WTC11 (cell line): ENCODE data around the gene SH3TC1. TPM values are rescaled to one million over a fixed set of nuclear protein-coding genes. Genes with fewer than 3 reads are reported as not detected.

Experiments
- ATAC-seq: fragments of 200-7000 bp; cut with Tn5 transposase; 2 replicates; pipeline ENCODE4 v1.10.0; 2021; ENCODE audit warnings: mild to moderate bottlenecking, moderate library complexity
- CTCF ChIA-PET: fragments of 300-600 bp; sonication (Branson Sonifier 250); formaldehyde crosslinking; loops from one replicate; lab custom pipeline; 2021; ENCODE audit warnings: antibody characterized with exemption; lab: Charles Lee
- POLR2A ChIA-PET: fragments of 350-600 bp; sonication (Branson Sonifier 250); formaldehyde crosslinking; loops from one replicate; lab custom pipeline; 2021; ENCODE audit warnings: antibody characterized with exemption; lab: Charles Lee
- DNase-seq: peaks from one replicate; pipeline ENCODE4 v3.0.0; 2021; ENCODE audit warnings: low spot score
- H3K27ac Mint-ChIP-seq: 2 replicates; pipeline ENCODE4 v1.8.0; 2021; ENCODE audit warnings: mixed read lengths
- H3K27me3 Mint-ChIP-seq: 2 replicates; pipeline ENCODE4 v1.8.0; 2021; ENCODE audit warnings: low read depth, mild to moderate bottlenecking, moderate library complexity, mixed read lengths
- H3K36me3 Mint-ChIP-seq: 2 replicates; pipeline ENCODE4 v1.8.0; 2021; ENCODE audit warnings: mixed read lengths
- H3K4me1 Mint-ChIP-seq: 2 replicates; pipeline ENCODE4 v1.8.0; 2022; ENCODE audit warnings: mixed read lengths
- H3K4me3 Mint-ChIP-seq: 2 replicates; pipeline ENCODE4 v1.8.0; 2021; ENCODE audit warnings: mild to moderate bottlenecking, moderate library complexity, mixed read lengths
- H3K9me3 Mint-ChIP-seq: 2 replicates; pipeline ENCODE4 v1.8.0; 2021; ENCODE audit warnings: mixed read lengths
- CREM ChIP-seq: sonication (generic); formaldehyde crosslinking; IDR thresholded peaks from 2 replicates; pipeline ENCODE4 v1.8.1; 2022; ENCODE audit warnings: mild to moderate bottlenecking, missing genetic modification reagents, moderate library complexity
- E2F1 ChIP-seq: sonication (generic); formaldehyde crosslinking; IDR thresholded peaks from 2 replicates; pipeline ENCODE4 v1.8.0; 2022; ENCODE audit warnings: mild to moderate bottlenecking, missing genetic modification reagents
- FOXK1 ChIP-seq: sonication (generic); formaldehyde crosslinking; IDR thresholded peaks from 2 replicates; pipeline ENCODE4 v1.8.0; 2022; ENCODE audit warnings: mild to moderate bottlenecking, moderate library complexity, missing genetic modification reagents
- JAZF1 ChIP-seq: fragments of 250-450 bp; sonication (Bioruptor Pico); IDR thresholded peaks from 2 replicates; pipeline ENCODE4 v1.9.0; 2021; ENCODE audit warnings: moderate library complexity, mild to moderate bottlenecking, inconsistent platforms
- MXD4 ChIP-seq: fragments of 250-450 bp; sonication (Bioruptor Pico); IDR thresholded peaks from 2 replicates; pipeline ENCODE4 v1.8.0; 2021; ENCODE audit warnings: mild to moderate bottlenecking, moderate library complexity, borderline replicate concordance
- NR3C1 ChIP-seq: sonication (generic); formaldehyde crosslinking; conservative IDR thresholded peaks from 2 replicates; pipeline ENCODE4 v1.8.1; 2023; ENCODE audit warnings: low read depth, mild to moderate bottlenecking, missing genetic modification reagents
- PRRX2 ChIP-seq: fragments of 250-450 bp; sonication (Bioruptor Pico); IDR thresholded peaks from 2 replicates; pipeline ENCODE4 v1.8.0; 2021; ENCODE audit warnings: mild to moderate bottlenecking
- USF2 ChIP-seq: sonication (generic); formaldehyde crosslinking; IDR thresholded peaks from 2 replicates; pipeline ENCODE4 v1.8.1; 2023; ENCODE audit warnings: mild to moderate bottlenecking, missing genetic modification reagents, moderate library complexity
- ZBTB21 ChIP-seq: sonication (generic); formaldehyde crosslinking; IDR thresholded peaks from 2 replicates; pipeline ENCODE4 v1.8.1; 2023; ENCODE audit warnings: mild to moderate bottlenecking, missing genetic modification reagents, borderline replicate concordance
- ZNF263 ChIP-seq: sonication (generic); formaldehyde crosslinking; IDR thresholded peaks from 2 replicates; pipeline ENCODE4 v1.8.1; 2022; ENCODE audit warnings: low read depth, mild to moderate bottlenecking, moderate library complexity, missing genetic modification reagents
- ZNF317 ChIP-seq: sonication (generic); formaldehyde crosslinking; IDR thresholded peaks from 2 replicates; pipeline ENCODE4 v1.8.1; 2023; ENCODE audit warnings: low read depth, mild to moderate bottlenecking, moderate library complexity, missing genetic modification reagents, borderline replicate concordance
- ZNF423 ChIP-seq: fragments of 250-450 bp; sonication (Bioruptor Pico); IDR thresholded peaks from 2 replicates; pipeline ENCODE4 v2.1.2; 2022; ENCODE audit warnings: mild to moderate bottlenecking, moderate library complexity
- ZNF425 ChIP-seq: fragments of 250-450 bp; sonication (Bioruptor Pico); conservative IDR thresholded peaks from 2 replicates; pipeline ENCODE4 v1.9.0; 2021; ENCODE audit warnings: mild to moderate bottlenecking
- total RNA-seq: library from RNA; stranded (reverse); gene quantifications from 3 replicates; pipeline ENCODE4 v1.2.3, GENCODE V29; 2021
- TF ChIP-seq, protein P1 (sequence below): sonication (generic); formaldehyde crosslinking; IDR thresholded peaks from 2 replicates; pipeline ENCODE4 v1.8.1; 2022; ENCODE audit warnings: low read depth, mild to moderate bottlenecking, moderate library complexity, missing genetic modification reagents, borderline replicate concordance
- TF ChIP-seq, protein P2 (sequence below): sonication (generic); formaldehyde crosslinking; IDR thresholded peaks from 2 replicates; pipeline ENCODE4 v1.8.0; 2023; ENCODE audit warnings: mild to moderate bottlenecking, missing genetic modification reagents
- TF ChIP-seq, protein P3 (sequence below): sonication (generic); formaldehyde crosslinking; IDR thresholded peaks from 2 replicates; pipeline ENCODE4 v1.8.1; 2022; ENCODE audit warnings: mild to moderate bottlenecking, moderate library complexity, missing genetic modification reagents
- TF ChIP-seq, protein P4 (sequence below): sonication (generic); formaldehyde crosslinking; IDR thresholded peaks from 2 replicates; pipeline ENCODE4 v1.8.0; 2022; ENCODE audit warnings: mild to moderate bottlenecking, missing genetic modification reagents

Gene SH3TC1
- total RNA-seq, 1 experiment from 2014 or later: 0.42 TPM

- Mint-ChIP-seq H3K4me3 (peak overlapping the region; percentile 99), H3K27me3 (peaks cover 41% of the 10 kb centered on the region), H3K9me3 (no peaks in the 10 kb centered on the region), H3K27ac (no peak overlapping the region), H3K4me1 (peaks cover 11% of the 10 kb centered on the region), H3K36me3 (no peaks in the 10 kb centered on the region)
- no peak for DNase-seq
- CTCF ChIA-PET: interaction anchor here (1.0 to 2.4 kb wide), 3 partner anchors 8 to 316 kb away, joined by 3 to 15 read pairs (median 12); no protein-coding TSS in a partner anchor
- ATAC-seq: no peak
- no peak for TF ChIP-seq ZNF425 (CRISPR knock-in tag)
- no peak for TF ChIP-seq MXD4 (CRISPR knock-in tag)
- TF ChIP-seq, protein P1, sequence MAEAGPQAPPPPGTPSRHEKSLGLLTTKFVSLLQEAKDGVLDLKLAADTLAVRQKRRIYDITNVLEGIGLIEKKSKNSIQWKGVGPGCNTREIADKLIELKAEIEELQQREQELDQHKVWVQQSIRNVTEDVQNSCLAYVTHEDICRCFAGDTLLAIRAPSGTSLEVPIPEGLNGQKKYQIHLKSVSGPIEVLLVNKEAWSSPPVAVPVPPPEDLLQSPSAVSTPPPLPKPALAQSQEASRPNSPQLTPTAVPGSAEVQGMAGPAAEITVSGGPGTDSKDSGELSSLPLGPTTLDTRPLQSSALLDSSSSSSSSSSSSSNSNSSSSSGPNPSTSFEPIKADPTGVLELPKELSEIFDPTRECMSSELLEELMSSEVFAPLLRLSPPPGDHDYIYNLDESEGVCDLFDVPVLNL (CRISPR knock-in tag): no peak
- TF ChIP-seq, protein P2, sequence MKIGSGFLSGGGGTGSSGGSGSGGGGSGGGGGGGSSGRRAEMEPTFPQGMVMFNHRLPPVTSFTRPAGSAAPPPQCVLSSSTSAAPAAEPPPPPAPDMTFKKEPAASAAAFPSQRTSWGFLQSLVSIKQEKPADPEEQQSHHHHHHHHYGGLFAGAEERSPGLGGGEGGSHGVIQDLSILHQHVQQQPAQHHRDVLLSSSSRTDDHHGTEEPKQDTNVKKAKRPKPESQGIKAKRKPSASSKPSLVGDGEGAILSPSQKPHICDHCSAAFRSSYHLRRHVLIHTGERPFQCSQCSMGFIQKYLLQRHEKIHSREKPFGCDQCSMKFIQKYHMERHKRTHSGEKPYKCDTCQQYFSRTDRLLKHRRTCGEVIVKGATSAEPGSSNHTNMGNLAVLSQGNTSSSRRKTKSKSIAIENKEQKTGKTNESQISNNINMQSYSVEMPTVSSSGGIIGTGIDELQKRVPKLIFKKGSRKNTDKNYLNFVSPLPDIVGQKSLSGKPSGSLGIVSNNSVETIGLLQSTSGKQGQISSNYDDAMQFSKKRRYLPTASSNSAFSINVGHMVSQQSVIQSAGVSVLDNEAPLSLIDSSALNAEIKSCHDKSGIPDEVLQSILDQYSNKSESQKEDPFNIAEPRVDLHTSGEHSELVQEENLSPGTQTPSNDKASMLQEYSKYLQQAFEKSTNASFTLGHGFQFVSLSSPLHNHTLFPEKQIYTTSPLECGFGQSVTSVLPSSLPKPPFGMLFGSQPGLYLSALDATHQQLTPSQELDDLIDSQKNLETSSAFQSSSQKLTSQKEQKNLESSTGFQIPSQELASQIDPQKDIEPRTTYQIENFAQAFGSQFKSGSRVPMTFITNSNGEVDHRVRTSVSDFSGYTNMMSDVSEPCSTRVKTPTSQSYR: no peak
- no peak for TF ChIP-seq ZNF317
- TF ChIP-seq ZNF423 (CRISPR knock-in tag): no peak
- no peak for TF ChIP-seq FOXK1 (CRISPR knock-in tag)
- TF ChIP-seq ZNF263 (CRISPR knock-in tag): no peak
- no peak for TF ChIP-seq NR3C1 (CRISPR knock-in tag)
- no peak for TF ChIP-seq USF2
- TF ChIP-seq JAZF1 (CRISPR knock-in tag): no peak
- no peak for TF ChIP-seq ZBTB21
- no peak for TF ChIP-seq CREM (CRISPR knock-in tag)
- TF ChIP-seq E2F1 (CRISPR knock-in tag): no peak
- TF ChIP-seq, protein P3, sequence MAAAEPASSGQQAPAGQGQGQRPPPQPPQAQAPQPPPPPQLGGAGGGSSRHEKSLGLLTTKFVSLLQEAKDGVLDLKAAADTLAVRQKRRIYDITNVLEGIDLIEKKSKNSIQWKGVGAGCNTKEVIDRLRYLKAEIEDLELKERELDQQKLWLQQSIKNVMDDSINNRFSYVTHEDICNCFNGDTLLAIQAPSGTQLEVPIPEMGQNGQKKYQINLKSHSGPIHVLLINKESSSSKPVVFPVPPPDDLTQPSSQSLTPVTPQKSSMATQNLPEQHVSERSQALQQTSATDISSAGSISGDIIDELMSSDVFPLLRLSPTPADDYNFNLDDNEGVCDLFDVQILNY: no peak
- TF ChIP-seq, protein P4, sequence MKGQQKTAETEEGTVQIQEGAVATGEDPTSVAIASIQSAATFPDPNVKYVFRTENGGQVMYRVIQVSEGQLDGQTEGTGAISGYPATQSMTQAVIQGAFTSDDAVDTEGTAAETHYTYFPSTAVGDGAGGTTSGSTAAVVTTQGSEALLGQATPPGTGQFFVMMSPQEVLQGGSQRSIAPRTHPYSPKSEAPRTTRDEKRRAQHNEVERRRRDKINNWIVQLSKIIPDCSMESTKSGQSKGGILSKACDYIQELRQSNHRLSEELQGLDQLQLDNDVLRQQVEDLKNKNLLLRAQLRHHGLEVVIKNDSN (CRISPR knock-in tag): no peak
- TF ChIP-seq PRRX2 (CRISPR knock-in tag): no peak
- POLR2A ChIA-PET: no interaction called here
Measured at GRCh38 chr4:8160233-8160560, 38.9 kb upstream of the SH3TC1 start.
